Measurements from ENCODE around the gene RHBDL3.

GRCh38 chr17:32341857-32342602, 76.4 kb downstream of the RHBDL3 start, which contains the start of gene C17orf75:
- no peak for TF ChIP-seq CTCF (IDR thresholded peaks at IDR 0.05)
- TF ChIP-seq NR2C2 (CRISPR knock-in tag; IDR thresholded peaks at IDR 0.05), result no peak
- TF ChIP-seq ATF3 (CRISPR knock-in tag; conservative IDR thresholded peaks at IDR 0.05), result no peak
- TF ChIP-seq IRF2 (CRISPR knock-in tag; IDR thresholded peaks at IDR 0.05; ENCODE audit: borderline replicate concordance, low read depth), result no peak
- TF ChIP-seq ZNF138 (CRISPR knock-in tag; conservative IDR thresholded peaks at IDR 0.05), result no peak
- TF ChIP-seq NR3C1 (CRISPR knock-in tag; conservative IDR thresholded peaks at IDR 0.05; ENCODE audit: low read depth), result no peak
- TF ChIP-seq TCF7 (CRISPR knock-in tag; IDR thresholded peaks at IDR 0.05; ENCODE audit: low read depth), result no peak
- peak; percentile 21; the same call in 1 of the 2 replicates for TF ChIP-seq ZNF232 (CRISPR knock-in tag; IDR thresholded peaks at IDR 0.05)
- TF ChIP-seq SMAD3 (CRISPR knock-in tag; IDR thresholded peaks at IDR 0.05; ENCODE audit: borderline replicate concordance), result no peak
